ENCODE results near the gene TNFSF4. TPM values are rescaled to one million over a fixed set of nuclear protein-coding genes. Genes with fewer than 3 reads are reported as not detected.

Gene TNFSF4
- total and polyA plus RNA-seq, 2 donors = 3.7 to 4.5 TPM

DNA sequence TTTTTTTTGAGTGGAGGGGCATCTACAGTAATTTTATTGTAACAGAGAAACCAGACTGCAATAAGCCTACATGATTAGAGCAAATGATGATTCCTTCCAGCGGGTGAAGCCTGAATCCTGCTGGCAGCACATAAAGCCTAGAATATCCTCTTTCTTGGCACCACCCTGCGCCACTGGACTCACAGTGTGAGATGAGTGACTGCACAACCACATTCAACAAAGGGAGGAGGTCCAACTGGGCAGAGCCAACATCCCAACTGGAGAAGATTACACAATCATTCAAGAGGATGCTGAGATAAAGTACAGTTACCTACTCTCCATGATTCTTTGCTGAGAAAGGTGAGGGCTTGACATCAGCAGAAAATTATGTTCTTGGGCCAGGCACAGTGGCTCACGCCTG, 67.4 kb downstream of the TNFSF4 start:
- no peak overlapping the region for H3K27ac ChIP-seq (ENCODE audit: low read depth in 1 of 2, low read length in 1 of 2)
- H3K27me3 ChIP-seq (ENCODE audit: control insufficient read depth in 2 of 2, insufficient read depth in 1 of 2, low read length in 1 of 2) = no peaks in the 10 kb centered on the region
- no peaks in the 10 kb centered on the region for H3K4me1 ChIP-seq (ENCODE audit: control insufficient read depth in 2 of 2, insufficient read depth in 2 of 2, low read length in 2 of 2)
- WGBS = 98% methylated on average over 3 of the region's 3 CpGs
- H3K4me3 ChIP-seq (ENCODE audit: low read length in 2 of 2) = no peak overlapping the region
- no peak for DNase-seq (ENCODE audit: low read depth in 6 of 9, low spot score in 9 of 9)
- H3K36me3 ChIP-seq (ENCODE audit: control insufficient read depth in 2 of 2, insufficient read depth in 2 of 2, low read length in 1 of 2) = no peaks in the 10 kb centered on the region
- H3K9me3 ChIP-seq (ENCODE audit: control insufficient read depth in 2 of 2, insufficient read depth in 1 of 2, low read length in 1 of 2) = no peaks in the 10 kb centered on the region

DNA sequence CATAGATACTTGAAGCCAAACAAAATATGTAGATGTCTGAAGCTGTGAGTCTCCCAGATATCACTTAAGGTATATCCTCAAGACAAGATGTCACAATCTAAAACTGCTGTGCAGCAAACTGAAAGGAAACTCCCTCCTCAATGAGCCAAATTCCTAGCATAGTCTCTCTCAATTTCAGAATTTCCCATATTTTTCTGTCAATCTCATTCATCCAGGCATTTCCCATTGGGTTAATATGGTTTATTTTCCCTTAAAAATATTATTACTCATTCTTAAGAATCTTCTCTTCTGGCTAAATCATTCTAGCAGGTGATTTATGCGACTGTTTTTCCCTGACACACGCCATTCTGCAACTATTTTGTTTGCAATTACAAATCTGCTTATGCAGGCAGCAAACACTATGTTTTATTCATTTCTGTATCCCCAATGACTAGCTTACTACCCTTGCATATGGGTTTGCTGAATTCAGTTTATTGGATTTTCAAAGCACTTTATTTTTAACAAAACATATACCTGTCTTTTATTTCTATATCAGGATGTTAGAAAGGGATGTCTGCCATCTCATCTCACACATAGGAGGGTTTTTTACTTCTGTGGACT, 69.9 kb downstream of the TNFSF4 start:
- DNase-seq (ENCODE audit: low read depth in 6 of 9, low spot score in 9 of 9) = no peak
- Histone ChIP-seq H3K4me3 (ENCODE audit: low read length in 2 of 2) (no peak overlapping the region), H3K27ac (ENCODE audit: low read depth in 1 of 2, low read length in 1 of 2) (no peak overlapping the region), H3K27me3 (ENCODE audit: control insufficient read depth in 2 of 2, insufficient read depth in 1 of 2, low read length in 1 of 2) (no peaks in the 10 kb centered on the region), H3K36me3 (ENCODE audit: control insufficient read depth in 2 of 2, insufficient read depth in 2 of 2, low read length in 1 of 2) (no peaks in the 10 kb centered on the region), H3K9me3 (ENCODE audit: control insufficient read depth in 2 of 2, insufficient read depth in 1 of 2, low read length in 1 of 2) (no peaks in the 10 kb centered on the region), H3K4me1 (ENCODE audit: control insufficient read depth in 2 of 2, insufficient read depth in 2 of 2, low read length in 2 of 2) (no peaks in the 10 kb centered on the region)
- WGBS = 93% methylated on average over 2 of the region's 2 CpGs

DNA sequence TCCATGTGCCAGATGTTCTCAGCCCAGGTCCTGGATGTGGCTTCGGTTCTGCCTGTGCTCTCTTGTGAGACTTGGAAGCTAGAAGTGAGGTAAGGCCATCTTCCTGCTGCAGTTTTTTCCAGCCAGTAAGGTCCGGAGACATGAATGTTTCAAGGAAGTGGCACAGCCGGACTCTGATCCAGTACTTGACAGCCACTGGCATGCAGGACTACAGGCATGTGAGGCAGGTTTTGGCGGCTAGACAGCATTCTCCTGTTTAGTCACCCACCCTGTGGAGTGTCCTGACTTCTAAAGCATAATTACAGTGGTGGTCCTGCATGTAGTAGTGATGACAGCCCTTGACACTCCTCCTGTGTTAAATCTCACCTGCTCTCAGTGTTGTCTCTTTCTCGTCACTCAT, 72.3 kb downstream of the TNFSF4 start:
- no peaks in the 10 kb centered on the region for H3K36me3 ChIP-seq (ENCODE audit: control insufficient read depth in 2 of 2, insufficient read depth in 2 of 2, low read length in 1 of 2)
- no peak for DNase-seq (ENCODE audit: low read depth in 6 of 9, low spot score in 9 of 9)
- no peak overlapping the region for H3K27ac ChIP-seq (ENCODE audit: low read depth in 1 of 2, low read length in 1 of 2)

DNA sequence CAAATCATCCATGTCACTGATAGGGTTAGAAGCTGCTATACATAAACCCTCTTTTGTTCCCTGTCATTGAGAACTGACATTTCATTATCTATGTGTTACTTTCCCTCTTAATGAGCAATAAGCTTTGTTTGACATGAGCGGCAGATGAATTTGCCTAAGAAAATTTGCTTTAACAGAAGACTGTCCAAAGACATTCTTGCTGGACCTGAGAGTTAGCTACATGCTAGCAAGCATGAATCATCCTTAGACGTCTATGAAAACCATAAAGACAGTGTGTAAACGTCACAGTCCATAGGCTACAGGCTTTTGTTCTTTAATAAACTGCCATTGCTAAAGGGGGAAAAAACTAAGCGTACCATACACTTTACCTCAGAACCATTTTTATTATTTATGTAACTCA, 73.1 kb downstream of the TNFSF4 start:
- WGBS = 97% methylated on average over 4 of the region's 4 CpGs
- no peak overlapping the region for H3K27ac ChIP-seq (ENCODE audit: low read depth in 1 of 2, low read length in 1 of 2)
- H3K4me3 ChIP-seq (ENCODE audit: low read length in 2 of 2) = no peak overlapping the region
- H3K36me3 ChIP-seq (ENCODE audit: control insufficient read depth in 2 of 2, insufficient read depth in 2 of 2, low read length in 1 of 2) = no peaks in the 10 kb centered on the region
- no peaks in the 10 kb centered on the region for H3K9me3 ChIP-seq (ENCODE audit: control insufficient read depth in 2 of 2, insufficient read depth in 1 of 2, low read length in 1 of 2)
- no peaks in the 10 kb centered on the region for H3K4me1 ChIP-seq (ENCODE audit: control insufficient read depth in 2 of 2, insufficient read depth in 2 of 2, low read length in 2 of 2)
- no peaks in the 10 kb centered on the region for H3K27me3 ChIP-seq (ENCODE audit: control insufficient read depth in 2 of 2, insufficient read depth in 1 of 2, low read length in 1 of 2)
- DNase-seq (ENCODE audit: low read depth in 6 of 9, low spot score in 9 of 9) = no peak

More for the DNA sequence above, 72.3 kb downstream of the TNFSF4 start:
- WGBS = 99% methylated on average over 5 of the region's 5 CpGs
- Histone ChIP-seq H3K27me3 (ENCODE audit: control insufficient read depth in 2 of 2, insufficient read depth in 1 of 2, low read length in 1 of 2) (no peaks in the 10 kb centered on the region), H3K9me3 (ENCODE audit: control insufficient read depth in 2 of 2, insufficient read depth in 1 of 2, low read length in 1 of 2) (no peaks in the 10 kb centered on the region), H3K4me3 (ENCODE audit: low read length in 2 of 2) (no peak overlapping the region), H3K4me1 (ENCODE audit: control insufficient read depth in 2 of 2, insufficient read depth in 2 of 2, low read length in 2 of 2) (no peaks in the 10 kb centered on the region)

Other genes starting within 250 kb of the TNFSF4 start
- 0.42 TPM for gene TNFSF18, start 156.4 kb downstream of the TNFSF4 start, total RNA-seq
- gene TNFSF18, start 156.4 kb downstream of the TNFSF4 start, polyA plus RNA-seq = 0.52 TPM

Measured in thymus (tissue), 11 donors.